ENCODE results near the gene VOPP1.

The VOPP1 gene

GRCh38 chr7:55463686-55464262 is 108.5 kb downstream of the VOPP1 start:
- no peak for DNase-seq

GRCh38 chr7:55458351-55458750 is 114.0 kb downstream of the VOPP1 start:
- no peak for DNase-seq

- no peak for DNase-seq
These were observed 114.5 kb downstream of the VOPP1 start for GRCh38 chr7:55457801-55458200.

GRCh38 chr7:55452971-55453370 is 119.3 kb downstream of the VOPP1 start:
- no peak for DNase-seq

GRCh38 chr7:55449992-55450535 is 122.2 kb downstream of the VOPP1 start:
- no peak for DNase-seq

GRCh38 chr7:55449205-55449991 is 122.9 kb downstream of the VOPP1 start:
- DNase-seq = no peak

- DNase-seq = no peak
These were observed 123.8 kb downstream of the VOPP1 start for GRCh38 chr7:55448526-55448925.

- DNase-seq = no peak
These were observed 127.5 kb downstream of the VOPP1 start for GRCh38 chr7:55444786-55445185.

- DNase-seq = no peak
These were observed 130.4 kb downstream of the VOPP1 start for GRCh38 chr7:55441774-55442522.

GRCh38 chr7:55441002-55441401 is 131.3 kb downstream of the VOPP1 start:
- no peak for DNase-seq

GRCh38 chr7:55440040-55440690 is 132.1 kb downstream of the VOPP1 start:
- DNase-seq = no peak

GRCh38 chr7:55439627-55440026 is 132.7 kb downstream of the VOPP1 start:
- DNase-seq = no peak

- DNase-seq = peak; percentile 26
These were observed 133.4 kb downstream of the VOPP1 start for GRCh38 chr7:55438757-55439525.

GRCh38 chr7:55438085-55438756 is 134.1 kb downstream of the VOPP1 start:
- DNase-seq = no peak

GRCh38 chr7:55437375-55437774 is 134.9 kb downstream of the VOPP1 start:
- no peak for DNase-seq

- DNase-seq = peak; percentile 13
These were observed 135.8 kb downstream of the VOPP1 start for GRCh38 chr7:55436457-55436856.

GRCh38 chr7:55435466-55435865 is 136.8 kb downstream of the VOPP1 start:
- DNase-seq = no peak

GRCh38 chr7:55432939-55433784 is 139.1 kb downstream of the VOPP1 start:
- DNase-seq = peak; percentile 35

- DNase-seq = no peak
These were observed 139.8 kb downstream of the VOPP1 start for GRCh38 chr7:55432506-55432905.

GRCh38 chr7:55431898-55432297 is 140.4 kb downstream of the VOPP1 start:
- no peak for DNase-seq
